Caco-2 (cell line): ENCODE data around the gene SLC35G6. TPM values are rescaled to one million over a fixed set of nuclear protein-coding genes. Genes with fewer than 3 reads are reported as not detected.
A peak's percentile ranks its signal among the peaks of the same experiment; 100 is the strongest.

Source experiments
- BruUV-seq: library from RNA; stranded (reverse); fragments of 400-500 nt; replicated peaks from 2 replicates; lab custom pipeline; 2021; lab: Mats Ljungman, UMichigan
- CTCF ChIA-PET: fragments of 300-600 bp; sonication (Branson Sonifier 250); formaldehyde crosslinking; loops from one replicate; lab custom pipeline; 2022; ENCODE audit warnings: antibody characterized with exemption; lab: Charles Lee
- POLR2A ChIA-PET: fragments of 300-600 bp; sonication (Branson Sonifier 250); formaldehyde crosslinking; loops from one replicate; lab custom pipeline; 2022; ENCODE audit warnings: antibody characterized with exemption; lab: Charles Lee
- DNase-seq, 2 experiments: peaks; one replicate each; pipeline versions ENCODE4 v3.0.0 to v3.0.0-alpha.2; 2020 to 2022
- H3K27me3 ChIP-seq: replicated peaks from 2 replicates; pipeline ENCODE4 v1.6.0; 2011; ENCODE audit warnings: low read length; ENCODE audit not compliant: control insufficient read depth, insufficient read depth
- H3K36me3 ChIP-seq: 2 replicates; pipeline ENCODE4 v1.5.1; 2011; ENCODE audit warnings: low read length; ENCODE audit not compliant: control insufficient read depth, insufficient read depth
- H3K4me1 ChIP-seq: fragments of 250-450 bp; sonication (Bioruptor Pico); 2 replicates; pipeline ENCODE4 v1.5.1; 2020; ENCODE audit warnings: mild to moderate bottlenecking
- H3K4me3 ChIP-seq: 2 replicates; pipeline ENCODE4 v1.5.1; 2011; ENCODE audit warnings: low read depth, mild to moderate bottlenecking, control low read depth, low read length
- H3K9me3 ChIP-seq: fragments of 250-450 bp; sonication (Bioruptor Pico); 2 replicates; pipeline ENCODE4 v1.5.1; 2020; ENCODE audit warnings: mild to moderate bottlenecking, moderate library complexity
- H3K27ac Mint-ChIP-seq: one replicate; pipeline ENCODE4 v1.8.0; 2022; ENCODE audit warnings: mixed read lengths; ENCODE audit not compliant: unreplicated experiment
- H3K27me3 Mint-ChIP-seq: one replicate; pipeline ENCODE4 v1.8.0; 2022; ENCODE audit warnings: mixed read lengths; ENCODE audit not compliant: insufficient read depth, unreplicated experiment
- H3K36me3 Mint-ChIP-seq: one replicate; pipeline ENCODE4 v1.8.0; 2022; ENCODE audit warnings: mild to moderate bottlenecking, mixed read lengths; ENCODE audit not compliant: insufficient read depth, unreplicated experiment
- H3K4me1 Mint-ChIP-seq: one replicate; pipeline ENCODE4 v1.8.0; 2022; ENCODE audit warnings: low read depth, mixed read lengths; ENCODE audit not compliant: unreplicated experiment
- H3K4me3 Mint-ChIP-seq: one replicate; pipeline ENCODE4 v1.8.0; 2022; ENCODE audit warnings: mild to moderate bottlenecking, moderate library complexity, mixed read lengths; ENCODE audit not compliant: unreplicated experiment
- H3K9me3 Mint-ChIP-seq: one replicate; pipeline ENCODE4 v1.8.0; 2022; ENCODE audit warnings: mixed read lengths; ENCODE audit not compliant: unreplicated experiment
- CTCF ChIP-seq, 2 experiments: fragments of 200-600 bp in 1 of 2; IDR thresholded peaks; 1 replicate in 1 of 2; 2 replicates in 1 of 2; pipeline versions ENCODE4 v1.5.1 to v1.8.0; 2011 to 2022; ENCODE audit warnings: antibody characterized with exemption in 1 of 2, control low read depth in 1 of 2, inconsistent platforms in 1 of 2, low read depth in 1 of 2, low read length in 1 of 2, mild to moderate bottlenecking in 1 of 2, moderate library complexity in 1 of 2; ENCODE audit not compliant: insufficient read depth in 1 of 2, severe bottlenecking in 1 of 2, unreplicated experiment in 1 of 2
- intact Hi-C: fragments of 100-400 bp; cut with micrococcal nuclease; formaldehyde crosslinking; loops from one replicate; pipeline ENCODE4 v1.10.0; 2022; ENCODE audit not compliant: unreplicated experiment
- total RNA-seq: library from RNA; stranded (reverse); gene quantifications from 2 replicates; pipeline ENCODE4 v1.2.3, GENCODE V29; 2022

SLC35G6 gene
- total RNA-seq, 1 experiment from 2014 or later = not detected

- DNase-seq = peak in 1 of 2 experiments; percentile 15
These were observed 41.7 kb upstream of the SLC35G6 start, which contains the start of gene FGF11 for GRCh38 chr17:7439462-7440112. FGF11 (plus strand) TSS chr17:7439512; CDS start chr17:7439621, 109 bp downstream.

GRCh38 chr17:7440113-7440833, 41.0 kb upstream of the SLC35G6 start:
- BruUV-seq = no TSS peak
- H3K36me3 Mint-ChIP-seq = peaks cover 17% of the 10 kb centered on the region
- peak overlapping the region; percentile 89 for H3K4me3 Mint-ChIP-seq
- no peak overlapping the region for H3K27ac Mint-ChIP-seq
- no peaks in the 10 kb centered on the region for H3K4me1 ChIP-seq
- no peaks in the 10 kb centered on the region for H3K36me3 ChIP-seq
- no peak for TF ChIP-seq CTCF (IDR thresholded peaks at IDR 0.05; ENCODE audit: insufficient read depth in 1 of 2, low read depth in 1 of 2, low read length in 1 of 2, severe bottlenecking in 1 of 2, unreplicated experiment in 1 of 2)
- CTCF ChIA-PET = interaction anchor here (0.5 to 1.7 kb wide), 4 partner anchors 35 to 244 kb away, joined by 3 to 8 read pairs (median 4); no protein-coding TSS in a partner anchor
- no peaks in the 10 kb centered on the region for H3K27me3 Mint-ChIP-seq
- peak in 1 of 2 experiments; percentile 41 for DNase-seq
- intact Hi-C loops = no loop called here
- peak overlapping the region; percentile 37 for H3K4me3 ChIP-seq
- peaks cover 6% of the 10 kb centered on the region for H3K4me1 Mint-ChIP-seq
- no peaks in the 10 kb centered on the region for H3K27me3 ChIP-seq
- H3K9me3 Mint-ChIP-seq = no peaks in the 10 kb centered on the region
- POLR2A ChIA-PET = interaction anchor here (0.6 kb wide), 1 partner anchor 85 kb away, joined by 3 read pairs; the partner anchor contains the start of gene TMEM95
- no peaks in the 10 kb centered on the region for H3K9me3 ChIP-seq

More at GRCh38 chr17:7439462-7440112, 41.7 kb upstream of the SLC35G6 start, which contains the start of gene FGF11:
- TF ChIP-seq CTCF (IDR thresholded peaks at IDR 0.05; ENCODE audit: insufficient read depth in 1 of 2, low read depth in 1 of 2, low read length in 1 of 2, severe bottlenecking in 1 of 2, unreplicated experiment in 1 of 2) = no peak
- no peaks in the 10 kb centered on the region for H3K27me3 Mint-ChIP-seq
- no peaks in the 10 kb centered on the region for H3K9me3 ChIP-seq
- no peaks in the 10 kb centered on the region for H3K27me3 ChIP-seq
- no peaks in the 10 kb centered on the region for H3K4me1 ChIP-seq
- peak within 1 kb of the TSS; percentile 37 for H3K4me3 ChIP-seq
- no TSS peak for BruUV-seq
- peak within 1 kb of the TSS; percentile 89 for H3K4me3 Mint-ChIP-seq
- H3K4me1 Mint-ChIP-seq = peaks cover 6% of the 10 kb centered on the region
- ChIA-PET CTCF (interaction anchor here (0.5 to 1.7 kb wide), 2 partner anchors 36 to 63 kb away, joined by 5 to 8 read pairs; no protein-coding TSS in a partner anchor), POLR2A (interaction anchor here (0.7 kb wide), 1 partner anchor 202 kb away, joined by 3 read pairs; no protein-coding TSS in a partner anchor)
- H3K36me3 ChIP-seq = no peaks in the 10 kb centered on the region
- intact Hi-C loops = loop anchor here (5.0 kb wide), 2 partner anchors 82 to 248 kb away; partner anchors contain the start of genes TMEM95, TP53 and WRAP53
- H3K36me3 Mint-ChIP-seq = peaks cover 23% of the 10 kb centered on the region
- no peaks in the 10 kb centered on the region for H3K9me3 Mint-ChIP-seq
- no peak within 1 kb of the TSS for H3K27ac Mint-ChIP-seq

- H3K27me3 Mint-ChIP-seq = no peaks in the 10 kb centered on the region
- Histone ChIP-seq H3K27me3 (no peaks in the 10 kb centered on the region), H3K9me3 (no peaks in the 10 kb centered on the region), H3K36me3 (no peaks in the 10 kb centered on the region), H3K4me1 (no peaks in the 10 kb centered on the region), H3K4me3 (no peak overlapping the region)
- H3K4me3 Mint-ChIP-seq = peak overlapping the region; percentile 89
- intact Hi-C loops = no loop called here
- peaks cover 6% of the 10 kb centered on the region for H3K4me1 Mint-ChIP-seq
- no peaks in the 10 kb centered on the region for H3K9me3 Mint-ChIP-seq
- CTCF ChIA-PET = interaction anchor here (0.8 to 1.7 kb wide), 2 partner anchors 61 to 120 kb away, joined by 3 to 8 read pairs; no protein-coding TSS in a partner anchor
- H3K27ac Mint-ChIP-seq = no peak overlapping the region
- no peak for DNase-seq
- TF ChIP-seq CTCF (IDR thresholded peaks at IDR 0.05; ENCODE audit: insufficient read depth in 1 of 2, low read depth in 1 of 2, low read length in 1 of 2, severe bottlenecking in 1 of 2, unreplicated experiment in 1 of 2) = no peak
- peaks cover 13% of the 10 kb centered on the region for H3K36me3 Mint-ChIP-seq
- POLR2A ChIA-PET = no interaction called here
- BruUV-seq = no TSS peak
These were observed 40.4 kb upstream of the SLC35G6 start for GRCh38 chr17:7440834-7441195.
